ENCODE results near the gene ADAMTS8.

ADAMTS8 gene

GRCh38 chr11:130394615-130395014, 33.8 kb downstream of the ADAMTS8 start:
- DNase-seq (ENCODE audit: low read depth) = no peak

- no peak for DNase-seq (ENCODE audit: low read depth)
Observed at GRCh38 chr11:130391711-130392110, 36.7 kb downstream of the ADAMTS8 start.

GRCh38 chr11:130390071-130390758, 38.2 kb downstream of the ADAMTS8 start:
- no peak for DNase-seq (ENCODE audit: low read depth)

GRCh38 chr11:130389335-130389935, 39.0 kb downstream of the ADAMTS8 start:
- DNase-seq (ENCODE audit: low read depth) = no peak

- DNase-seq (ENCODE audit: low read depth) = no peak
Observed at GRCh38 chr11:130388607-130389205, 39.7 kb downstream of the ADAMTS8 start.

GRCh38 chr11:130386056-130386455, 42.4 kb downstream of the ADAMTS8 start:
- DNase-seq (ENCODE audit: low read depth) = no peak

GRCh38 chr11:130383344-130384211, 44.8 kb downstream of the ADAMTS8 start:
- no peak for DNase-seq (ENCODE audit: low read depth)

GRCh38 chr11:130381317-130381716, 47.1 kb downstream of the ADAMTS8 start:
- no peak for DNase-seq (ENCODE audit: low read depth)

GRCh38 chr11:130380778-130381177, 47.6 kb downstream of the ADAMTS8 start:
- no peak for DNase-seq (ENCODE audit: low read depth)

GRCh38 chr11:130379276-130379675, 49.1 kb downstream of the ADAMTS8 start:
- DNase-seq (ENCODE audit: low read depth) = no peak

- no peak for DNase-seq (ENCODE audit: low read depth)
Observed at GRCh38 chr11:130370845-130371590, 57.4 kb downstream of the ADAMTS8 start.

- no peak for DNase-seq (ENCODE audit: low read depth)
Observed at GRCh38 chr11:130369713-130370112, 58.7 kb downstream of the ADAMTS8 start.

GRCh38 chr11:130369141-130369691, 59.2 kb downstream of the ADAMTS8 start:
- no peak for DNase-seq (ENCODE audit: low read depth)

GRCh38 chr11:130359419-130359818, 69.0 kb downstream of the ADAMTS8 start:
- no peak for DNase-seq (ENCODE audit: low read depth)

GRCh38 chr11:130358398-130358797, 70.0 kb downstream of the ADAMTS8 start:
- DNase-seq (ENCODE audit: low read depth) = no peak

Data from T-helper 22 cell (primary cell).